HG03060 (cell line): ENCODE results near the gene DGLUCY.
"Not testable (repeated sequence)": the region's sequence is repeated elsewhere in the genome, so short reads cannot be mapped to it uniquely, and the experiment has no call there.

Experiments used
- ATAC-seq: cut with Tn5 transposase; IDR thresholded peaks from one replicate; pipeline ENCODE4 v1.9.1; 2021; ENCODE audit warnings: low read depth, moderate number of reproducible peaks; ENCODE audit not compliant: unreplicated experiment

DGLUCY gene

DNA sequence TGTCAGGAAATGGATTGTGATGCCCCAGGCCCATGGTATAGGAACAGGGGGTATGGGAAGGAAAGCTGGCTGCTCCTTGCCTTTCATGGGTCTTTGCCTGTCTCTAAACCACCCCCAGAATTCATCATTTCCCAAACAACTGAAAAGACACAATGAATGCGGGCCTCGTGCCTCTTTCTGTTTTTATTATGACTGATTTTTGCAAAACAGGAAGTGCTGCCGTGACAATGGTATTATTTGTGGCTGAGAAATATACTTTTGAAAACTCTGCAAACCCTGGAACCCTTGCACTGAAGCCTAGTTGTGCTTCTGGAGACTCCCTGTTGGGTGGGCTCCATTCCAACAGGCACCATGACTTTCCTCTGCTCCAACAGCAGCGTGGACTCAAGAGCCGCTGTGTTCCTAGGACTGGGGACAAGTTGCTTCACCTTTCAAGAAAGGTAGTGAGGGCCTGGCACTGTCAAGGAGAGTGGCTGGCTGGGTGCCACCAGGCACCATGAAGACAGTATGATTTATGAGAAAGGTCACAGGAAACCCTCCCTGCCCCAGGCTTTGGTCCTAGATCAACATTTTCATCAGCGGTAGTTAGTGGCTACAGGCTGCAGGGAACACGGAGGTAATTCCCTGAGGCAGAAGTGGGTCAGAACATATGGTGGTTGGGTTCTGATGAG is 4.8 kb upstream of the DGLUCY start:
- ATAC-seq = no peak

DNA sequence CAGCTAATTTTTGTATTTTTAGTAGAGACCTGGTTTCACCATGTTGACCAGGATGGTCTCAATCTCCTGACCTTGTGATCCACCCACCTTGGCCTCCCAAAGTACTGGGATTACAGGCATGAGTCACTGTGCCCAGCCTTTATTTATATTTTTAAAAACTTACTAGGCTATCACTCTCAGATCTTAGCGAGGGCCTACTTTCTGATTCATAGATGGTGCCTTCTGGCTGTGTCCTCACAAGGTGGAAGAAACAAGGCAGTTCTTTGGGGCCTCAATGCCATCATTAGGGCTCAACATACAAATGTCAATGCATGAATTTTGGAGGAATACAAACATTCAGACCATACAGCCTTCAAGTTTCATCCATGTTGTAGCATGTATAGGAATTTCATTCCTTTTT is 2.4 kb upstream of the DGLUCY start:
- no peak for ATAC-seq

DNA sequence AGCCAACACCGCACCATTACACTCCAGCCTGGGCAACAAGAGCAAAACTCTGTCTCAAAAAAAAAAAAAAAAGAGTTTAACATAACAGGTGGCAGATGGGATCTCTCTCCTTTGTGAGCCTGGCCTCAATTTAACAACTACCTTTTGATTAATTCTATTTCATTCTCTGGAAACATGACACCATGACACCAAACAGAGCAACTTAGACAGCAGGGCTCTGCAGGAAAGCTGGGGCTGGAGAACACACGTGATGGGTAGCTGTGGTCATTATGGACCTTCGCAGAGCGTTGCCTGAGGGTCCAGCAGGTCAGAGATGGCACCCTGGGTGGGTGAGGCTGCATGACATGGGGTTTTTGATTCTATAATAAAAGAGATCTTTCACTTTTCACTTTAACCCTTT is 1.7 kb upstream of the DGLUCY start:
- no peak for ATAC-seq

DNA sequence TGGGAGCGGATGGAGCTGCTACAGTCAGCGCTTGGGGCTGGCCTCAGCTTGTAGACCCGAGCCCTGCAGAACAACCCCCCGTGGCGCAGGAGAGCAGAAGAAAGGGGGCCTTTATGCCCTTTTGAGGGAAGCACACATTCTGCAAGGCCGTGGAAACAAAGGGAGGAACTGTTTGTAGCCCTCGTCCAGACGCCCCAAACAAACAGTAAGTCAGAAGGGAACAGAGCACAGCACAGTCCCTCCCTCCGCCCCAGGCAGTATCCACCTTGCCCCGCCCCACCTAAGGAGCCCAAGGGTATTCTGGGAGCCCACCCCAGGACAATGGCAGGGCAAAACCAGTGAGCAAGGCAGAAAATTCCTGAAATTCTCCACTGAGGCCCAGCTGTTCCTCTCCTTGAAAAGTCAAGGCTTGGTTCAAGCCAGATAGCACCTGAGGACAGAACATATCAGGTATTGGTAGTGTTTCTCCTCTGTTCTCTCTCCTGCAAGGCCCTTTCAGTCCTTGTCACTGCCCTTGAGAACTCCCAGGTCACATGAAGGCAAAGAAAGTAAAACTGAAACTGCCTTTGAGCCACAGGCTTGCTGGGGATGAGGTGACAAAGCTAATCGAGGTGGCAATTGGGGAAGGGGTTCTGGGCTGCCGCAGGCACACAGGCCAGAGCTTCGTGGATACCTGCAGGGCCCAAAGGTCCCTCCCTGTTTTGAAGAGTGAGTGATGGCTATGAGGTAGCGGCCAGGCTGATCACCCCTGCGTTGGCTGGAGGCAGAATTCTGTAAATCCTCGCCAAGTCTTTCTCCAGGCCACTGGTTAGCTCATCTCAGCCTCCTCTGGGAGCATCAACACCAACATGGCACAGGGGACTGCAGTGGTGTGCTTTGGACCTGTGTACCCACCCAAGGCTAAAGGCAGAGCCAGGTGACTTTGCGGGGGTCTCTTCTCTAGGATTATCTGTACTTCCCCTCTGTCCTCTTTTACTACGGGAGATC is 499 bp downstream of the DGLUCY start:
- ATAC-seq = peak; percentile 82

DNA sequence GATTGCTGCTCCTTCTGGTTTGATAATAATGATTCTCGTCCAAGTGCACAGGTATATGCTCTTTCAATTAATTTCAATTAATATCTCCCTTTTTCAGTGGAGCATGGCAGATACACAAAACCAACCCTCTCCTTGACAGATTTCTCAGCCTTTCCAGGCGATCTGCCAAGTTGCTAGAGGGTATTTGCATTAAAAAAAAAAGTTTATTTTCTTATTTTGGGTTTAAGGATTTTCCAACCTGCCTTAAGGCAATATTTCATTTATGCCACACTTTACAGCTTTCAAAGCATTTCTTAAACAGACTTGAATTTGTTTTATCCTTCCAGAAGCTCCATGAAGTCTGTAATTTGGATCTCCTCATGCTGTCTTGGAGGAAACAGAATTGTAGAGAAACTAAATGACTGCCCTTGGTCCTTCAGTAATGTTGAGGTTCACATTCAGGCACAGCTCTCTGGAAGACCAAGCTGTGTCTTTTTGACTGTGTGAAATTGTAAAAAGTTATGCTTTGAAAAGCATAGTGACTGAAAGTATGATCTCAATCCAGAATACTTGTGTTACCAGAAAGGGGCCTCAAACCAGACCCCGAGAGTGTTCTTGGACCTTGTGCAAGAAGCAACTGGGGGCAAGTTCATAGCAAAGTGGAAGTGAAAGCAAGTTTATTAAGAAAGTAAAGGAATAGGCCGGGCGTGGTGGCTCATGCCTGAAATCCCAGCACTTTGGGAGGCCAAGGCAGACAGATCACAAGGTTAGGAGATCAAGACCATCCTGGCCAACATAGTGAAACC is 2.3 kb downstream of the DGLUCY start:
- no peak for ATAC-seq

DNA sequence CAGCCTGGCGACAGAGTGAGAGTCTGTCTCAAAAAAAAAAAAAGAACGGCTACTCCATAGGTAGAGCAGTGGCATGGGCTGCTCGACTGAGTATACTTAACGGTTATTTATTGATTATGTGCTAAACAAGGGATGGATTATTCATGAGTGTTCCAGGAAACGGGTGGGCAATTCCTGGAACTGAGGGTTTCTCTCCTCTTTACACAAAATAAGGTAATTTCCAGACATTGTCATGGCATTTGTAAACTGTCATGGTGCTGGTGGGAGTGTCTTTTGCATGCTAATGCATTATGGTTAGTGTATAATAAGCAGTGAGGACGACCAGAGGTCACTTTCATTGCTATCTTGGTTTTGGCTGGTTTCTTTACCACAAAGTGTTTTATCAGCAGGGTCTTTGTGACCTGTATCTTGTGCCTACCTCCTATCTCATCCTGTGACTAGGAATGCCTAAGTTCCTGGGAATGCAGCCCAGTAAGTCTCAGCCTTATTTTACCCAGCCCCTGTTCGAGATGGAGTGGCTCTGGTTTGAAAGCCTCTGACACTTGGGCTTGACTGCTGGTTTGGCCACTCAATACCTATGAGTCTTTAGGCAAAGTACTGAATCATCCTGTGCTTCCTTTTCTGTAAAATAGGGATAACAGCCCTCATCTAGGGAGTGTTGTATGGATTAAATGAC is 3.2 kb downstream of the DGLUCY start:
- no peak for ATAC-seq

DNA sequence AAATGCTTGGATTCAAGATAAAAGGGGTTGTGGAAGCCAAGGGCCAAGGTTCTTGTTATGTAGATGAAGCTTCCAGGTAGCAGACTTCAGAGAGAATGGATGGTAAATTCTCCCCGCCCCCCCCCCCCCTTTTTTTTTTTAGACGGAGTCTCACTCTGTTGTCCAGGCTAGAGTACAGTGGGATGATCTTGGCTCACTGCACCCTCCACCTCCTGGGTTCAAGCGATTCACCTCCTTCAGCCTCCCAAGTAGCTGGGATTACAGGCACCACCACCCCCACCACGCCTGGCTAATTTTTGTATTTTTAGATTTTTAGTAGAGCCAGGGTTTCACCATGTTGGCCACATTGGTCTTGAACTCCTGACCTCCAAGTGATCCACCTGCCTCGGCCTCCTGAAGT is 4.1 kb downstream of the DGLUCY start:
- ATAC-seq = no peak

DNA sequence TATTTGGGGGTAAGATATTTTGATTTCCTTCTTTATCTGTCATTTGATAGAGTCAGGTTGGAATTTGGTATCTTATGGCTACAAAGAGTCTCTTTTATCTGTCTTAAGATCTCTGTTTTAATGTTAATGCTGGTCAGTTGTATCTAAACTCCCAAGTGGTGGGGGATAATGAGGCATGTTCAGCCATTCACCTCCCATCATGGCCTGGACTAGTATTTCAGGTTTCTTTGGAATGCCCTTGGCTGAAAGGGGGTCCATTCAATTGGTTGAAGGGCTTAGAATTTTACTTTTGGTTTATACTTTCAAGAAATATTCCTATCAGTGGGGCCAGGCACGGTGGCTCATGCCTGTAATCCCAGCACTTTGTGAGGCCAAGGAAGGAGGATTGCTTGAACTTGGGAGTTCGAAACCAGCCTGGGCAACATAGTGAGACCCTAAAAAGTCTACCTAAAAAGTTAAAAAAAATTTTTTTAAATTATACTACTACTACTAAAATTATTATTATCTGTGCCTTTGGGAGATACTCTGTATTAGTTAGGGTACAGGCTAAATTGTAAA is 4.7 kb downstream of the DGLUCY start:
- no peak for ATAC-seq

DNA sequence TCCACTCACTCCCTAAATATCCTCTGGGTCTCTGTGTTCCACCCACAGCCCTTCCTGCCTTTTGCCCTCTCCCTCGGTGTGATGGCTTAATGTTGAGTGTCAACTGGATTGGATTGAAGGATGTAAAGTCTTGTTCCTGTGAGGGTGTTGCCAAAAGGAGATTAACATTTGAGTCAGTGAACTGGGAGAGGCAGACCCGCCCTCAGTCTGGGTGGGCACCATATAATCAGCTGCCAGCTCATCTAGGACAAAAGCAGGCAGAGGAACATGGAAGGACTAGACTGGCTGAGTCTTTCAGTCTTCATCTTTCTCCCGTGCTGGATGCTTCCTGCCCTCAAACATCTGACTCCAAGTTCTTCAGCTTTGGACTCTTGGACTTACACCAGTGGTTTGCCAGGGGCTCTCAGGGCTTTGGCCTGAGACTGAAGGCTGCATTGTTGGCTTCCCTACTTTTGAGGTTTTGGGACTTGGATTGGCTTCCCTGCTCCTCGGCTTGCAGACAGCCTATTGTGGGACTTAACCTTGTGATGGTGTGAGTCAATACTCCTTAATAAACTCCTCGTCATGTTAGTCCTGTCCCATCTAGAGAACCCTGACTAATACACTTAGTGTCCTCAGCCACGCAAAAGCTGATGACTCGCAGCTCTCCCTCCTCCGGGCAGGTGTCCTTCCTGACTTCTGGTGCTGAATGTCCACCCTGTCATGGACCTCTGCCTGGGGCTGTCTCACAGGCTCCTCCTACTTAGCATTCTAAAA is 5.9 kb downstream of the DGLUCY start:
- ATAC-seq = no peak

DNA sequence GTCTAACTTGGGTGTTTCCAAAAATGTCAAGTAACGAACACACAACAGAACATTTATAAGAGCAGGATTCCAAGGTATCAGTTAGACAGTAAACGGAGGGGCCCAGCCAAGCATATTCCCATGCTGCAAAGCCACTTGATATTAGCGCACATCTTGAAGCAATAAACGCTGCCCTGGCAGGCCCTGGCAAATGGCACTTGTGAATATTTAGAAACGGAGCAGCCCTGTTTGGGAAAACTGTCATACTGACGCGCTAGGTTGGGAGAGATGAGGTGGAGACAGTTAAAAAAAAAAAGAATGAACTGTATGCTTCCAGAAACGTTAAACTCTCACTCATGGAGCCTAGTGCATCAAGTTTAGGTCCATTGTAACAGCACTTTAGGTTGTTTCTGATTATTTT is 9.3 kb downstream of the DGLUCY start:
- no peak for ATAC-seq

DNA sequence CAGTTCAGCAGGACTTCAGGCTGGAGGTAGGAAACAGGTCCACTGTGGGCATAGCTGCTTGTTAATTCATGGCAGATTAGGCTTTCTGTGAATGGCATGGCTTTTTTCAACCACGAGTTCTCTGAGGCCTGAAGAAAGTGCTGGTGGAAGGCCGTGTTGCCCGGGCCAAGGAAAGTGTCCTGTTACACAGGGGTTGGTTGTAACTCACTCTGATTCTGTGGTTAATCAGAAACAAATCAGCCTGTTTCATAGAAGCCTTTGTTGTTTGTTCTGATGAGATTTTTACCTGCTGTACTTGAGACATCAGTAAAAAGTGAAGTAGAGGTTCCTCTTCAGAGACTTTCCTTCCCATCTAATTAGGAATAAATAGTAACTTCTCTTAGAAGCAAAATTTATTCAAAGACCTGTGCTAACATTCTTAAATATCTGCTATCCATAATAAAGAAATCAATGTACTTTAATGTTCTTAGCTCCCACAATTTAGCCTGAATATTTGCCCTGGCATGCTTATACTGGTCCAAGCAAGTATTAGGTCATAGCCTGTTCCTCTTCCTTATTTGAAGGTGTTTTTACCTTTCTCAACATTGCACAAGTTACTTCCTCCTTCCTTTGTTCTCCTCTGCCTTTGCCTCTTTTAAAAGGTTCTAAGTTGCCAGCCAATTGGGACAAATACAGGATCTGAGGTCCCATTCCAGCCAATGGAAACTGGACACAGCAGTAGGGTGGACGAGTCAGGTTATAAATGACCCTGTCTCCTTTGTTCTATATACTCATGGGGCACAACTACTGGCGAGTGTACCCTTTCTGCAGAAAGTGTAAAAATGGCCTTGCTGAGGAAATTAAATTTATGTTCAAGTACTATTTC is 10.8 kb downstream of the DGLUCY start:
- ATAC-seq = not testable (repeated sequence)

DNA sequence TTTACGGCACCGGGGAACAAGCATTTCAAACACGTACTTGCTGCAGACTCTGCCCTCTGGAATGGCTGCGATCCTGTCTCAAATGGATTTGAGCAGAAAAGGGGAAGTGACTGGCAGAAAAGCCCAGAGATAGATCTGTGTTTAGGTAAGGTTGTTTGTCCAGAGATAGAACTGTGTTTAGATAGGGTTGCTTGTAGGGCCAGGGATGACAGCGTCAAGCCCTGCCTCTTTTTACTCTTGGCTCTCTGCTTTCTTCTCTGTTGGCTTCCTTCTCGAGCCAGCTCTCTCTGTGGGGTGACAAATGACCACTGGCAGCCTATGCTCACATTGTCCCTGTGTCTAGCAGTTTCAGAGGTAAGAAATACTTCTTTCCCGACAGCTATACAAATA is 11.4 kb downstream of the DGLUCY start:
- ATAC-seq = no peak

DNA sequence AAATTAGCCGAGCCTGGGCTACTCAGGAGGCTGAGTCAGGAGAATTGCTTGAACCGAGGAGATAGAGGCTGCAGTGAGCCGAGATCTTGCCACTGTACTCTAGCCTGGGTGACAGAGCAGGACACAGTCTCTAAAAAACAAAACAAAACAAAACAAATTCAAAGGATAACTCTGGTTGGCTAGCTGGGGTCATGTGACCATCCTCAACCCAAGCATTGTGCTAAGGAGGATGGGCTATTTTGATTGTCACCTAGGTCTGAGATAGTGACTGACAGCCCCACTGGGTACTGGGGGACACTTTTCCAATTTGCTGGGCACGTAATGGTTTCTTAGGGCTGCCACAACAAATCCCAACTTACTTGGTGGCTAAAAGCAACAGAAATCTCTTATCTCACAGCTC is 11.9 kb downstream of the DGLUCY start:
- ATAC-seq = no peak

DNA sequence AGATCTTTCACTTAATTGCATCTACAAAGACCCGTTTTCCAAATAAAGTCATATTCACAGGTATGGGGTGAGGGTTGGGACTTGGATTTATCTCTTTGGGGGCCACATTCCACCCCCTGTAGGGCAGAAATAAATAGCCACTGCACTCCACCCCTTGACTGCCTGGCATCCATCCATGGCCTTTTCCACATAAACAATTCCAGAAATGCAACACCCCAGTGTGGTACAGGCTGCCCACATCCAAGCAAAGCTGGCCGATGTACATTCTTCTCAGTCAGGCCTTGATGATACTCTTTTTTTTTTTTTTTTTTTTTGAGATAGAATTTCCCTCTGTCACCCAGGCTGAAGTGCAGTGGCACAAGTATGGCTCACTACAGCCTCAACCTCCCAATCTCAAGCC is 12.9 kb downstream of the DGLUCY start:
- no peak for ATAC-seq

DNA sequence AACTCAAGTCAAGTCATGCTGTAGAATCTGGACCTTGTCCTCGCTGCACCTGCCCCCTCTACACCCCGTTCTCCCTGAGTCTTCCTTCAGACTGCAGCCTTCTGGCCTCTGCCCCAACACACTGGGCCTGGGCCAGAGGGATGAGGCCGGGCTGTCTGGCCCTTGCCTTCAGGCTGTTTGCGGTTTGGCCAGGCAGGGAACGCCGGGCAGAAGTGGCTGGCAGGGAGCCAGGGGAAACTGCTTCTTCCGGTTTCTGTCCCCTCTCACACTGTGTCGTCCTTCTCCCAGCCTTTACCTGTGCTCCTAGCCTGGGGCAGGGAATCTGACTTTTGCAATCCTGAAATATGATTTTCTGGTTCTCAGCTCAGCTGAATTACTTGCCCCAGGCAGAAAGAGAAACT is 13.5 kb downstream of the DGLUCY start:
- ATAC-seq = no peak

DNA sequence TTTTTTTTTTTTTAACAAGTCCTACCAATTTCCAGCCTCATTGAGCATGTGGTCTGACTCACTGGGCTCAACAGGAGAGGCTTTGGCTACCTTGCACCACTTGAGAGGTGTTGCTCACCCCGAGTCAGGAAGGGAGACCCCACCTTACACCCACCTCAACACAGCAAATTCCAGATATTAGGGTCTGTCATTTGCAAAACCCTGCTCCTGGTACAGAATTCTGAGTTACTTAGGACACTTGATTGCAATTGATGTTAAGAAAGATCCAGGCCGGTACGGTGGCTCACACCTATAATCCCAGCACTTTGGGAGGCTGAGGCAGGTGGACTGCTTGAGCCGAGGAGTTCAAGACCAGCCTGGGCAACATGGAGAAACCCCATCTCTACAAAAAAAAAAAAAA is 14.1 kb downstream of the DGLUCY start:
- no peak for ATAC-seq

DNA sequence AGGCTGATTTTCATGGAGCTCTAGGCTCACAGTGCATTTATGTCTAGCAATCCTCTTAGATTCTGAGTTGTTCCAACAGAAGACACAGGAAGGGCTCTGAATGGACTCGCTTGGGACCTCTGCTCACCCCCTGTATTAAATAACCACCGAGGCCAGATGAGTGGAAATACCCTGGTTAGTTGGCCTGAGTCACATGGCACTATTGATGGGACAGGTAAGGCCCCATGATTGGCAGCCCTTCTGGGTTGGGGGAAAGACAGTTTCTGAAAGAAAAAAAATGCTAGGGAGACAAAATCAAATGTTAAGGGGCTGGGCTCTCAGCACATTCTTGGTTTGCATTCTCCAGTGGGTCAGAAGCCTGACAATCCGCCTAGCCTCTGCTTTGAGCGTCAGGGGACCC is 14.8 kb downstream of the DGLUCY start:
- no peak for ATAC-seq

DNA sequence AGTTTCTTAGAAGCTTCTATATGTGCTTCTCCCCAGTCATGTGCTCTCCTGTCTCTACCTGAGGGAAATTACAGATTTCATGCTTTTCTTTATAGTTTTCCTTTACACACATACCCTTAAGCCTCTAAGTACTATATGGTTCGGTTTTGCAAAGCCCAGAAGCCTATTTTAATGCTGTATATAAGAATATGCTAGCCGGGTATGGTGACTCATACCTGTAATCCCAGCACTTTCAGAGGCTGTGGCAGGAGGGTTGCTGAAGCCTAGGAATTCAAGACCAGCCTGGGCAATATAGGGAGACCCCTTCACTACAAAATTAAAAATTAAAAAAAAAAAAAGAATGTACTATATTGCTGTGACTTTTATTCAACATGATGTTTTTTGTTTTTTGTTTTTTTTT is 15.4 kb downstream of the DGLUCY start:
- ATAC-seq = no peak

DNA sequence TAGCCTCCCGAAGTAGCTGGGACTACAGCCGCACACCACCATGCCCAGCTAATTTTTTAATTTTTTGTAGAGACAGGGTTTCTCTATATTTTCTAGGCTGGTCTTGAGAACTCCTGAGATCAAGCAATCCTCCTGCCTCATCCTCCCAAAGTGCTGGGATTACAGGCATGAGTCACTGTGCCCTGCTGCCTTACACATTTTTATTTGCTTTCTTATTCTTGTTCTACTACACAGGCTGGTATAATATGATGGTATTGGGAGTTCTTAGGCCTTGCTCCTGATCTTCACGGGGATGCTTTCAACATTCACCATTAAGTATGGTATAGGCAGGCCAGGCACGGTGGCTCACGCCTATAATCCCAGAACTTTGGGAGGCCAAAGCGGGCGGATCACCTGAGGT is 21.2 kb downstream of the DGLUCY start:
- no peak for ATAC-seq
